HCT116 (cell line): ENCODE results near the gene OBSCN. TPM values are rescaled to one million over a fixed set of nuclear protein-coding genes. Genes with fewer than 3 reads are reported as not detected.

ENCODE experiments used
- ATAC-seq: fragments of 200-7000 bp; cut with Tn5 transposase; 2 replicates; pipeline ENCODE4 v1.9.1; 2020; ENCODE audit warnings: mild to moderate bottlenecking, moderate library complexity
- BruUV-seq: library from RNA; stranded (reverse); fragments of 400-500 nt; replicated peaks from 2 replicates; lab custom pipeline; 2021; lab: Mats Ljungman, UMichigan
- CTCF ChIA-PET: fragments of 300-600 bp; sonication (Branson Sonifier 250); formaldehyde crosslinking; loops from one replicate; lab custom pipeline; 2021; ENCODE audit warnings: antibody characterized with exemption; lab: Charles Lee
- POLR2A ChIA-PET: fragments of 300-600, 350-600 bp; sonication (Branson Sonifier 250); formaldehyde crosslinking; loops from one replicate; lab custom pipeline; 2021; ENCODE audit warnings: antibody characterized with exemption; lab: Charles Lee
- RAD21 ChIA-PET, 2 experiments: fragments of 300-600 bp; sonication (Branson Sonifier 250); formaldehyde crosslinking; loops; one replicate each; lab custom pipeline; 2023; ENCODE audit warnings: low total read pairs in 2 of 2; ENCODE audit not compliant: uncharacterized antibody in 2 of 2, unreplicated experiment in 2 of 2, low non-redundant PET in 1 of 2; lab: Charles Lee
- DNase-seq: peaks from one replicate; pipeline ENCODE4 v3.0.0-alpha.2; 2010; ENCODE audit warnings: low read depth, low spot score
- H2AFZ ChIP-seq: fragments of 200-600 bp; shearing (Covaris generic), sonication (generic); 2 replicates; pipeline ENCODE4 v1.6.1; 2017; ENCODE audit warnings: low read depth, mixed run types, mixed read lengths, antibody characterized with exemption, low read length; ENCODE audit not compliant: poor library complexity, severe bottlenecking
- H3K27ac ChIP-seq: 2 replicates; pipeline ENCODE4 v1.5.1; 2012; ENCODE audit warnings: low read depth, low read length
- H3K27me3 ChIP-seq: fragments of 200-600 bp; sonication (generic); 2 replicates; pipeline ENCODE4 v1.6.1; 2016; ENCODE audit warnings: mixed run types, low read length, mixed read lengths; ENCODE audit not compliant: insufficient read depth
- H3K36me3 ChIP-seq, 2 experiments: fragments of 200-500 bp in 1 of 2; fragments of 200-600 bp in 1 of 2; sonication (Bioruptor generic) in 1 of 2; sonication (generic) in 1 of 2; 2 replicates each; pipeline versions ENCODE4 v1.5.1 to v1.6.1; 2014 to 2016; ENCODE audit warnings: low read length in 2 of 2, inconsistent platforms in 1 of 2, mixed read lengths in 1 of 2, mixed run types in 1 of 2; ENCODE audit not compliant: insufficient read depth in 2 of 2, control insufficient read depth in 1 of 2
- H3K4me1 ChIP-seq, 2 experiments: fragments of 200-600 bp in 1 of 2; sonication (generic) in 1 of 2; 2 replicates each; pipeline versions ENCODE4 v1.5.1 to v1.6.1; 2012 to 2017; ENCODE audit warnings: low read length in 2 of 2, inconsistent platforms in 1 of 2, mild to moderate bottlenecking in 1 of 2, mixed read lengths in 1 of 2, mixed run types in 1 of 2, moderate library complexity in 1 of 2; ENCODE audit not compliant: insufficient read depth in 2 of 2, control insufficient read depth in 1 of 2
- H3K4me2 ChIP-seq: fragments of 200-600 bp; sonication (generic); 2 replicates; pipeline ENCODE4 v1.6.1; 2017; ENCODE audit warnings: mixed run types, low read length, mixed read lengths
- H3K4me3 ChIP-seq, 2 experiments: fragments of 200-600 bp in 1 of 2; sonication (generic) in 1 of 2; replicated peaks in 1 of 2; 2 replicates each; pipeline ENCODE4 v1.5.1; 2011 to 2016; ENCODE audit warnings: low read length in 2 of 2, control low read depth in 1 of 2, low read depth in 1 of 2, mild to moderate bottlenecking in 1 of 2, mixed read lengths in 1 of 2, mixed run types in 1 of 2
- H3K79me2 ChIP-seq: fragments of 200-600 bp; sonication (generic); 2 replicates; pipeline ENCODE4 v1.6.1; 2017; ENCODE audit warnings: mild to moderate bottlenecking, mixed run types, low read length, moderate library complexity, mixed read lengths; ENCODE audit not compliant: insufficient read depth
- H3K9ac ChIP-seq: fragments of 200-600 bp; sonication (generic); 2 replicates; pipeline ENCODE4 v1.6.1; 2016; ENCODE audit warnings: low read length, mixed read lengths
- H3K9me2 ChIP-seq: fragments of 200-600 bp; sonication (generic), shearing (Covaris generic); 2 replicates; pipeline ENCODE4 v1.6.1; 2017; ENCODE audit warnings: mixed run types, mild to moderate bottlenecking, moderate library complexity; ENCODE audit not compliant: insufficient read depth
- H3K9me3 ChIP-seq, 2 experiments: fragments of 200-500 bp in 1 of 2; fragments of 200-600 bp in 1 of 2; sonication (Bioruptor generic) in 1 of 2; sonication (generic) in 1 of 2; 2 replicates each; pipeline ENCODE4 v1.6.1; 2014 to 2017; ENCODE audit warnings: low read length in 2 of 2, mixed read lengths in 2 of 2, inconsistent platforms in 1 of 2, low read depth in 1 of 2, mild to moderate bottlenecking in 1 of 2, mixed run types in 1 of 2, moderate library complexity in 1 of 2; ENCODE audit not compliant: control insufficient read depth in 1 of 2, insufficient read depth in 1 of 2
- H4K20me1 ChIP-seq: fragments of 200-600 bp; sonication (generic), shearing (Covaris generic); 2 replicates; pipeline ENCODE4 v1.6.1; 2017; ENCODE audit warnings: mixed run types, mild to moderate bottlenecking, moderate library complexity; ENCODE audit not compliant: insufficient read depth
- CBX3 ChIP-seq: IDR thresholded peaks from 2 replicates; pipeline ENCODE4 v1.6.1; 2012; ENCODE audit warnings: low read depth
- EGR1 ChIP-seq: IDR thresholded peaks from 2 replicates; pipeline ENCODE4 v1.6.1; 2012; ENCODE audit warnings: low read depth
- ELF1 ChIP-seq: IDR thresholded peaks from 2 replicates; pipeline ENCODE4 v1.6.1; 2012; ENCODE audit warnings: low read depth, borderline replicate concordance
- EZH2 ChIP-seq: fragments of 200-600 bp; sonication (generic); IDR thresholded peaks from 2 replicates; pipeline ENCODE4 v1.6.1; 2017; ENCODE audit warnings: antibody characterized with exemption, mixed run types
- FOSL1 ChIP-seq: IDR thresholded peaks from 2 replicates; pipeline ENCODE4 v1.6.1; 2012; ENCODE audit warnings: low read depth
- JUND ChIP-seq: IDR thresholded peaks from 2 replicates; pipeline ENCODE4 v1.6.1; 2012
- POLR2A ChIP-seq: IDR thresholded peaks from 2 replicates; pipeline ENCODE4 v1.7.0; 2011; ENCODE audit warnings: borderline replicate concordance; ENCODE audit not compliant: insufficient read depth, insufficient read length; ENCODE audit errors: extremely low read depth
- RAD21 ChIP-seq: IDR thresholded peaks from 2 replicates; pipeline ENCODE4 v1.6.1; 2012; ENCODE audit warnings: low read depth, mild to moderate bottlenecking
- YY1 ChIP-seq: IDR thresholded peaks from 2 replicates; pipeline ENCODE4 v1.6.1; 2011; ENCODE audit warnings: low read length, low read depth, moderate library complexity, mild to moderate bottlenecking; ENCODE audit not compliant: insufficient replicate concordance; ENCODE audit errors: extremely low read depth
- ZNF274 ChIP-seq: fragments of 200-500 bp; sonication (Bioruptor generic); IDR thresholded peaks from 2 replicates; pipeline ENCODE4 v1.6.1; 2014; ENCODE audit warnings: mild to moderate bottlenecking, low read depth, low read length, inconsistent platforms
- intact Hi-C: fragments of 100-400 bp; cut with micrococcal nuclease; formaldehyde crosslinking; loops from 2 replicates; pipeline ENCODE4 v1.10.0; 2022
- total RNA-seq: library from RNA; stranded (reverse); gene quantifications from one replicate; pipeline ENCODE4 v1.2.1, GENCODE V29; 2021; ENCODE audit not compliant: unreplicated experiment
- TF ChIP-seq, protein P1 (sequence below): IDR thresholded peaks from 2 replicates; pipeline ENCODE4 v1.6.1; 2011; ENCODE audit warnings: mild to moderate bottlenecking, low read length, moderate library complexity; ENCODE audit not compliant: insufficient replicate concordance; ENCODE audit errors: extremely low read depth
- TF ChIP-seq, protein P2 (sequence below): IDR thresholded peaks from 2 replicates; pipeline ENCODE4 v1.6.1; 2012; ENCODE audit warnings: low read depth

Gene OBSCN
- total RNA-seq, 1 experiment from 2014 or later = 16.6 TPM

DNA sequence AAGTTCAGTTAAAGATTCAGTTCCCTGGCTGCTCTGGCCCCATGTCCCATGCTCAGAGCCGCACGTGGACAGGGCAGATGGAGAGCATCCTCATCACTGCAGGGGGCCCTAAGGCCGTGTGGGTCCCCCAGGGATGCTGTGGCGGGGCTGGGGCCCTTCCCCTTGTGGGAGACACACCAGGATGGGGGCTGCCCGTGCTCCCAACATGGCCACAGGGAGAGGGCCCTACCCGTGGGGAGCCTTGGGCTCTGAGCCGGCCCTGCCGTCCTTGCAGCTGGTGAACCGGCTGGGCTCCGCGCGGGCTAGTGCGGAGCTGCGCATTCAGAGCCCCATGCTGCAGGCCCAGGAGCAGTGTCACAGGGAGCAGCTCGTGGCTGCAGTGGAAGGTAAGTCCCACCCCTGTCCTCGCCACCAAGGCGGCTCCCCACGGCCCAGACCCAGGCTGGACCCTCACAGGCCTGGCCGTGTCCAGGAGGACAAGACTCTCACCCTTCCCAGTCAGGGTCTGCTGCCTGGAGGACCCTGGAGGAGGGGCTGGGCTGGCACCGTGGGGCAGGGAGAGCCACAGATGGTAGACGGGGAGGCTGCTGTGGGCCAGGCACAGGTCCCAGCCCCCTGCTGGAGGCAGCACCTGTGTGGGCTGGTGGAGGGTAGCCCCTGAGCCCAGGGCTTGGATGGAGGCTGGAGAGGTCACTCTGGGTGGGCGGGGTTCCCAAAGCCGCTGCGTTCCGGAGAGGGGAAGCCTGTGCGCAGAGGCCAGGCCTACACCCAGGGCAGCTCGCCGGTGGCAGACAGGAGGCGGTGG is 145.0 kb downstream of the OBSCN start:
- RAD21 ChIA-PET = no interaction called here
- intact Hi-C loops = no loop called here
- ATAC-seq = no peak
- no peaks in the 10 kb centered on the region for H3K9me2 ChIP-seq
- H2AFZ ChIP-seq = no peak overlapping the region
- POLR2A ChIA-PET = no interaction called here
- H3K4me2 ChIP-seq = no peak overlapping the region
- TF ChIP-seq JUND (no peak), RAD21 (no peak), CBX3 (no peak), EZH2 (no peak), FOSL1 (no peak), YY1 (no peak), POLR2A (no peak), EGR1 (no peak), ELF1 (no peak), ZNF274 (no peak)
- TF ChIP-seq, protein P1, sequence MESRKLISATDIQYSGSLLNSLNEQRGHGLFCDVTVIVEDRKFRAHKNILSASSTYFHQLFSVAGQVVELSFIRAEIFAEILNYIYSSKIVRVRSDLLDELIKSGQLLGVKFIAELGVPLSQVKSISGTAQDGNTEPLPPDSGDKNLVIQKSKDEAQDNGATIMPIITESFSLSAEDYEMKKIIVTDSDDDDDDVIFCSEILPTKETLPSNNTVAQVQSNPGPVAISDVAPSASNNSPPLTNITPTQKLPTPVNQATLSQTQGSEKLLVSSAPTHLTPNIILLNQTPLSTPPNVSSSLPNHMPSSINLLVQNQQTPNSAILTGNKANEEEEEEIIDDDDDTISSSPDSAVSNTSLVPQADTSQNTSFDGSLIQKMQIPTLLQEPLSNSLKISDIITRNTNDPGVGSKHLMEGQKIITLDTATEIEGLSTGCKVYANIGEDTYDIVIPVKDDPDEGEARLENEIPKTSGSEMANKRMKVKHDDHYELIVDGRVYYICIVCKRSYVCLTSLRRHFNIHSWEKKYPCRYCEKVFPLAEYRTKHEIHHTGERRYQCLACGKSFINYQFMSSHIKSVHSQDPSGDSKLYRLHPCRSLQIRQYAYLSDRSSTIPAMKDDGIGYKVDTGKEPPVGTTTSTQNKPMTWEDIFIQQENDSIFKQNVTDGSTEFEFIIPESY = no peak
- TF ChIP-seq, protein P2, sequence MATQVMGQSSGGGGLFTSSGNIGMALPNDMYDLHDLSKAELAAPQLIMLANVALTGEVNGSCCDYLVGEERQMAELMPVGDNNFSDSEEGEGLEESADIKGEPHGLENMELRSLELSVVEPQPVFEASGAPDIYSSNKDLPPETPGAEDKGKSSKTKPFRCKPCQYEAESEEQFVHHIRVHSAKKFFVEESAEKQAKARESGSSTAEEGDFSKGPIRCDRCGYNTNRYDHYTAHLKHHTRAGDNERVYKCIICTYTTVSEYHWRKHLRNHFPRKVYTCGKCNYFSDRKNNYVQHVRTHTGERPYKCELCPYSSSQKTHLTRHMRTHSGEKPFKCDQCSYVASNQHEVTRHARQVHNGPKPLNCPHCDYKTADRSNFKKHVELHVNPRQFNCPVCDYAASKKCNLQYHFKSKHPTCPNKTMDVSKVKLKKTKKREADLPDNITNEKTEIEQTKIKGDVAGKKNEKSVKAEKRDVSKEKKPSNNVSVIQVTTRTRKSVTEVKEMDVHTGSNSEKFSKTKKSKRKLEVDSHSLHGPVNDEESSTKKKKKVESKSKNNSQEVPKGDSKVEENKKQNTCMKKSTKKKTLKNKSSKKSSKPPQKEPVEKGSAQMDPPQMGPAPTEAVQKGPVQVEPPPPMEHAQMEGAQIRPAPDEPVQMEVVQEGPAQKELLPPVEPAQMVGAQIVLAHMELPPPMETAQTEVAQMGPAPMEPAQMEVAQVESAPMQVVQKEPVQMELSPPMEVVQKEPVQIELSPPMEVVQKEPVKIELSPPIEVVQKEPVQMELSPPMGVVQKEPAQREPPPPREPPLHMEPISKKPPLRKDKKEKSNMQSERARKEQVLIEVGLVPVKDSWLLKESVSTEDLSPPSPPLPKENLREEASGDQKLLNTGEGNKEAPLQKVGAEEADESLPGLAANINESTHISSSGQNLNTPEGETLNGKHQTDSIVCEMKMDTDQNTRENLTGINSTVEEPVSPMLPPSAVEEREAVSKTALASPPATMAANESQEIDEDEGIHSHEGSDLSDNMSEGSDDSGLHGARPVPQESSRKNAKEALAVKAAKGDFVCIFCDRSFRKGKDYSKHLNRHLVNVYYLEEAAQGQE = no peak
- TF ChIP-seq, all 23 proteins: peak for 0
- H3K4me3 ChIP-seq = no peak overlapping the region
- H3K36me3 ChIP-seq = no peaks in the 10 kb centered on the region
- CTCF ChIA-PET = no interaction called here
- no TSS peak for BruUV-seq
- no peaks in the 10 kb centered on the region for H3K27me3 ChIP-seq
- no peak for DNase-seq
- no peaks in the 10 kb centered on the region for H3K79me2 ChIP-seq
- no peaks in the 10 kb centered on the region for H4K20me1 ChIP-seq
- H3K9ac ChIP-seq = no peak overlapping the region
- H3K27ac ChIP-seq = no peak overlapping the region
- H3K4me1 ChIP-seq = no peaks in the 10 kb centered on the region
- no peaks in the 10 kb centered on the region for H3K9me3 ChIP-seq
